Measurements from ENCODE around the gene TBP.
"Not testable (repeated sequence)": the region's sequence is repeated elsewhere in the genome, so short reads cannot be mapped to it uniquely, and the experiment has no call there.

TBP gene

GRCh38 chr6:170536671-170537070 lies 17.5 kb upstream of the TBP start:
- no peak for DNase-seq

- no peak for DNase-seq
Observed at GRCh38 chr6:170537329-170537728, 16.8 kb upstream of the TBP start.

GRCh38 chr6:170542031-170542719 lies 12.0 kb upstream of the TBP start:
- no peak for DNase-seq

GRCh38 chr6:170545405-170545804 lies 8.8 kb upstream of the TBP start:
- DNase-seq = no peak

- peak; percentile 84 to 88 for DNase-seq
Observed at GRCh38 chr6:170552765-170553533, 1.2 kb upstream of the TBP start, which contains the start of gene PSMB1. Gene PSMB1, minus strand, starts transcription at chr6:170553307. Its CDS starts 65 bp downstream, at chr6:170553242.

- DNase-seq = peak in 1 of 2 donors; percentile 63
Observed at GRCh38 chr6:170553534-170554012, 596 bp upstream of the TBP start.

- DNase-seq = no peak
Observed at GRCh38 chr6:170554796-170555137, 598 bp downstream of the TBP start.

GRCh38 chr6:170555305-170555704 lies 1.1 kb downstream of the TBP start:
- no peak for DNase-seq

GRCh38 chr6:170561555-170561954 lies 7.4 kb downstream of the TBP start:
- DNase-seq = no peak

- no peak for DNase-seq
Observed at GRCh38 chr6:170564936-170565530, 10.9 kb downstream of the TBP start.

- no peak for DNase-seq
Observed at GRCh38 chr6:170572704-170573466, 18.7 kb downstream of the TBP start.

GRCh38 chr6:170575250-170575649 lies 21.1 kb downstream of the TBP start:
- DNase-seq = no peak

GRCh38 chr6:170578909-170579308 lies 24.7 kb downstream of the TBP start:
- no peak for DNase-seq

- no peak for DNase-seq
Observed at GRCh38 chr6:170583756-170584180, 29.6 kb downstream of the TBP start.

- DNase-seq = peak; percentile 90
Observed at GRCh38 chr6:170584181-170584953, 30.2 kb downstream of the TBP start, which contains the start of gene PDCD2. Gene PDCD2, minus strand, starts transcription at chr6:170584637. Its CDS starts 56 bp downstream, at chr6:170584581.

- no peak for DNase-seq
Observed at GRCh38 chr6:170584954-170585498, 30.9 kb downstream of the TBP start.

GRCh38 chr6:170590725-170591124 lies 36.6 kb downstream of the TBP start:
- no peak for DNase-seq

- no peak for DNase-seq
Observed at GRCh38 chr6:170596426-170596825, 42.3 kb downstream of the TBP start.

- DNase-seq = no peak
Observed at GRCh38 chr6:170597278-170597677, 43.1 kb downstream of the TBP start.

GRCh38 chr6:170605574-170606259 lies 51.5 kb downstream of the TBP start:
- DNase-seq = no peak

GRCh38 chr6:170609225-170609624 lies 55.1 kb downstream of the TBP start:
- DNase-seq = not testable (repeated sequence)

Data from CD4-positive, alpha-beta T cell treated with Interleukin-1 beta for 1 hour (primary cell).